HUES6 (cell line): ENCODE measurements around the gene KREMEN2.
"Not testable (repeated sequence)": the region's sequence is repeated elsewhere in the genome, so short reads cannot be mapped to it uniquely, and the experiment has no call there.

Experiments used
- H3K27ac ChIP-seq: 2 replicates; pipeline ENCODE4 v1.7.0; 2013; ENCODE audit warnings: low read depth, mild to moderate bottlenecking, low read length, inconsistent platforms
- H3K27me3 ChIP-seq: 2 replicates; pipeline ENCODE4 v1.6.1; 2013; ENCODE audit warnings: low read length; ENCODE audit not compliant: control insufficient read depth, insufficient read depth
- H3K36me3 ChIP-seq: 2 replicates; pipeline ENCODE4 v1.6.1; 2013; ENCODE audit warnings: low read length; ENCODE audit not compliant: control insufficient read depth, insufficient read depth
- H3K4me1 ChIP-seq: 2 replicates; pipeline ENCODE4 v1.6.1; 2013; ENCODE audit warnings: low read length; ENCODE audit not compliant: control insufficient read depth, insufficient read depth
- H3K4me3 ChIP-seq: 2 replicates; pipeline ENCODE4 v1.5.1; 2013; ENCODE audit warnings: low read depth, low read length
- H3K9ac ChIP-seq: one replicate; pipeline ENCODE4 v1.6.1; 2013; ENCODE audit warnings: mild to moderate bottlenecking, low read length
- H3K9me3 ChIP-seq: 2 replicates; pipeline ENCODE4 v1.6.1; 2013; ENCODE audit warnings: low read depth, low read length; ENCODE audit not compliant: control insufficient read depth, insufficient read depth

Gene KREMEN2

GRCh38 chr16:2963723-2964474 is at the start of gene KREMEN2:
Gene KREMEN2 (plus strand): TSS chr16:2964275. CDS start chr16:2964521, 246 bp downstream.
- Histone ChIP-seq H3K4me1 (peaks cover 19% of the 10 kb centered on the region), H3K4me3 (peak within 1 kb of the TSS; percentile 91), H3K36me3 (no peaks in the 10 kb centered on the region), H3K9me3 (no peaks in the 10 kb centered on the region), H3K9ac (peak within 1 kb of the TSS; percentile 88), H3K27me3 (peaks cover 38% of the 10 kb centered on the region), H3K27ac (peak within 1 kb of the TSS; percentile 12; the same call in 1 of the 2 replicates)

GRCh38 chr16:2915196-2915929 is 48.7 kb upstream of the KREMEN2 start:
- no peak overlapping the region for H3K9ac ChIP-seq
- H3K27me3 ChIP-seq = peaks cover 10% of the 10 kb centered on the region
- H3K36me3 ChIP-seq = peaks cover 9% of the 10 kb centered on the region
- no peak overlapping the region for H3K4me3 ChIP-seq
- H3K9me3 ChIP-seq = no peaks in the 10 kb centered on the region
- H3K27ac ChIP-seq = no peak overlapping the region
- peaks cover 6% of the 10 kb centered on the region; the same call in 1 of the 2 replicates for H3K4me1 ChIP-seq

- H3K4me1 ChIP-seq = no peaks in the 10 kb centered on the region
- no peaks in the 10 kb centered on the region for H3K9me3 ChIP-seq
- H3K4me3 ChIP-seq = no peak overlapping the region
- H3K9ac ChIP-seq = no peak overlapping the region
- H3K36me3 ChIP-seq = peaks cover 5% of the 10 kb centered on the region; the same call in 1 of the 2 replicates
- H3K27me3 ChIP-seq = no peaks in the 10 kb centered on the region
- H3K27ac ChIP-seq = no peak overlapping the region
Measured at GRCh38 chr16:2919511-2920255, 44.4 kb upstream of the KREMEN2 start.

GRCh38 chr16:2923481-2923880 is 40.6 kb upstream of the KREMEN2 start:
- Histone ChIP-seq H3K9ac (no peak overlapping the region), H3K4me1 (0 out of 2 replicates have a peak, but pooled peaks cover 14% of the 10 kb centered on the region), H3K27ac (no peak overlapping the region), H3K27me3 (no peaks in the 10 kb centered on the region), H3K36me3 (no peaks in the 10 kb centered on the region), H3K4me3 (no peak overlapping the region), H3K9me3 (no peaks in the 10 kb centered on the region)

- H3K9me3 ChIP-seq = no peaks in the 10 kb centered on the region
- H3K4me1 ChIP-seq = 0 out of 2 replicates have a peak, but pooled peaks cover 14% of the 10 kb centered on the region
- H3K27ac ChIP-seq = no peak overlapping the region
- peaks cover 5% of the 10 kb centered on the region for H3K36me3 ChIP-seq
- H3K4me3 ChIP-seq = peak overlapping the region; percentile 38
- H3K27me3 ChIP-seq = no peaks in the 10 kb centered on the region
- no peak overlapping the region for H3K9ac ChIP-seq
Measured at GRCh38 chr16:2924901-2925755, 38.9 kb upstream of the KREMEN2 start.

- no peak overlapping the region for H3K27ac ChIP-seq
- H3K36me3 ChIP-seq = peaks cover 7% of the 10 kb centered on the region
Measured at GRCh38 chr16:2925951-2926649, 38.0 kb upstream of the KREMEN2 start.

GRCh38 chr16:2926650-2926999 is 37.5 kb upstream of the KREMEN2 start:
- no peak overlapping the region for H3K4me3 ChIP-seq
- H3K9me3 ChIP-seq = no peaks in the 10 kb centered on the region
- H3K27me3 ChIP-seq = no peaks in the 10 kb centered on the region
- H3K27ac ChIP-seq = no peak overlapping the region
- 0 out of 2 replicates have a peak, but pooled peaks cover 14% of the 10 kb centered on the region for H3K4me1 ChIP-seq
- H3K9ac ChIP-seq = no peak overlapping the region
- peaks cover 7% of the 10 kb centered on the region for H3K36me3 ChIP-seq

More at GRCh38 chr16:2925951-2926649, 38.0 kb upstream of the KREMEN2 start:
- peak overlapping the region; percentile 35 for H3K4me3 ChIP-seq
- 0 out of 2 replicates have a peak, but pooled peaks cover 14% of the 10 kb centered on the region for H3K4me1 ChIP-seq
- no peak overlapping the region for H3K9ac ChIP-seq
- no peaks in the 10 kb centered on the region for H3K9me3 ChIP-seq
- no peaks in the 10 kb centered on the region for H3K27me3 ChIP-seq

- Histone ChIP-seq H3K4me1 (0 out of 2 replicates have a peak, but pooled peaks cover 14% of the 10 kb centered on the region), H3K9ac (no peak overlapping the region), H3K27ac (no peak overlapping the region), H3K27me3 (no peaks in the 10 kb centered on the region), H3K36me3 (peaks cover 7% of the 10 kb centered on the region), H3K4me3 (no peak overlapping the region), H3K9me3 (no peaks in the 10 kb centered on the region)
Measured at GRCh38 chr16:2927010-2927646, 36.9 kb upstream of the KREMEN2 start.

- not testable (repeated sequence) for H3K9me3 ChIP-seq, H3K27me3 ChIP-seq, H3K9ac ChIP-seq, H3K4me3 ChIP-seq, H3K27ac ChIP-seq
- Histone ChIP-seq H3K36me3 (peaks cover 10% of the 10 kb centered on the region), H3K4me1 (0 out of 2 replicates have a peak, but pooled peaks cover 14% of the 10 kb centered on the region)
Measured at GRCh38 chr16:2928151-2928550, 35.9 kb upstream of the KREMEN2 start.
